Measurements from ENCODE around the gene FAIM2. TPM values are rescaled to one million over a fixed set of nuclear protein-coding genes. Genes with fewer than 3 reads are reported as not detected.
"Not testable (repeated sequence)": the region's sequence is repeated elsewhere in the genome, so short reads cannot be mapped to it uniquely, and the experiment has no call there.

FAIM2 gene
- total RNA-seq, 1 experiment from 2014 or later = not detected

GRCh38 chr12:49891476-49891875 is 12.2 kb downstream of the FAIM2 start:
- DNase-seq (ENCODE audit: low read depth, low spot score) = no peak
- in situ Hi-C loops (cut with HindIII; ENCODE audit: low pct_unique_long_range_greater_than_20kb, low sequenced_read_pairs) = no loop called here

- DNase-seq (ENCODE audit: low read depth, low spot score) = no peak
- in situ Hi-C loops (cut with HindIII; ENCODE audit: low pct_unique_long_range_greater_than_20kb, low sequenced_read_pairs) = no loop called here
Observed at GRCh38 chr12:49891012-49891411, 12.7 kb downstream of the FAIM2 start.

DNA sequence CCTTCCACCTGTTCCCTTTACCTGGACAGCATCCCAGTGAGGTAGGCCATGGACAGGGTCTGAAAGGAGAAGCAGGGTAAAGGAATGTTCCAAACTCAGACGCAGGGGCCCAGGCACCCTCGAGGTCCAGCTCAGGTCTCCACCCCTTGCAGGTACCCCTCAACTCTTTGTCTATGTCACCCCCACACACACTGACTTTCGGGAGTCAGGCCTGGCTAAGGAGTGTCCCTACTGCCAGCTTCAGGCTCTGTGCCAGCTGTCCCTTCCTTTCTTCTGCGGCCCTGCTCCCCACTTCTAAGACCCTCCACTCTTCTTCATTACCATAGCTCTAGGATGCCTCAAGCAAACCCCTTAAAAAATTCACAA is 13.6 kb downstream of the FAIM2 start:
- in situ Hi-C loops (cut with HindIII; ENCODE audit: low pct_unique_long_range_greater_than_20kb, low sequenced_read_pairs) = no loop called here
- DNase-seq (ENCODE audit: low read depth, low spot score) = no peak

- no peak for DNase-seq (ENCODE audit: low read depth, low spot score)
- in situ Hi-C loops (cut with HindIII; ENCODE audit: low pct_unique_long_range_greater_than_20kb, low sequenced_read_pairs) = no loop called here
Observed at GRCh38 chr12:49889361-49890095, 14.2 kb downstream of the FAIM2 start.

- in situ Hi-C loops (cut with HindIII; ENCODE audit: low pct_unique_long_range_greater_than_20kb, low sequenced_read_pairs) = no loop called here
Observed at GRCh38 chr12:49888461-49889151, 15.1 kb downstream of the FAIM2 start.

GRCh38 chr12:49887536-49888401 is 15.9 kb downstream of the FAIM2 start:
- no peak for DNase-seq (ENCODE audit: low read depth, low spot score)
- in situ Hi-C loops (cut with HindIII; ENCODE audit: low pct_unique_long_range_greater_than_20kb, low sequenced_read_pairs) = no loop called here

More at GRCh38 chr12:49888461-49889151, 15.1 kb downstream of the FAIM2 start:
- no peak for DNase-seq (ENCODE audit: low read depth, low spot score)

GRCh38 chr12:49887091-49887490 is 16.6 kb downstream of the FAIM2 start:
- DNase-seq (ENCODE audit: low read depth, low spot score) = no peak
- in situ Hi-C loops (cut with HindIII; ENCODE audit: low pct_unique_long_range_greater_than_20kb, low sequenced_read_pairs) = no loop called here

DNA sequence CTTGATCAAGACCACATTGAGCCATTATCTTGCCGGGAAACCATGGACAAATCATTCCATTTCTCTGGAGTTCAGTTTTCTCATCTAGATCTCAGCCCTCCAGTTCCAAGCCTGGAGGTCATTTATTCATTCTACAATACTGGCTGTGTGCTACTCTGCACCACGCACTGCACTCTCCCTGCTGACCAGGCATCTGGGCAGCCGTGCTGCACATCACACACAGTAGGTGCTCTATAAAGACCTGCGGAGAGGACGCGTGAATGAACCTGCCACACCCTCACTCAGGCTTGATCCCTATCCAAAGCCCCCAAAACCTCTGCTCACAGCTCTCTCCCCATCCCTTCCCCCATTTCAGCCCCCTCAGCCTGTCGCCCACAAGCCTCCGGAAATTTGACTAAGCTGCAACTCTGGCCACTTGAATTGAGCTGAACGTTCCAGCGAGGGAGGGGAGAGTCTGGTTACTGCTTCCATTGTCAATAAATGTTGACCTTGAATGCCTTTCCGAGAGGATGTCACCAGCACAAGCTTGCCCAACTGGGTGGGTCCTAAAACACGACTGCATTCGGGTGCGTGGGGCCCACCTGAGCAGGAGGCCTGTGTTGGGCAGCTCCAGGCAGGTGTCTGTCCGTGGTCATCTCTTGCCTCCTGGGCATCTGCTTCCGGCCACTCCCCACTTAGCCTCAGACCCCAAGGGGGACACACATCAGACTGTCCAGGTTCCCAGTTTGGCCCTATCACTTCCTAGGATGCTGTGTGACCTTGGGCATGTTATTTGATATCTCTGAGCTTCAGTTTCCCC is 17.8 kb downstream of the FAIM2 start:
- no peak for DNase-seq (ENCODE audit: low read depth, low spot score)
- in situ Hi-C loops (cut with HindIII; ENCODE audit: low pct_unique_long_range_greater_than_20kb, low sequenced_read_pairs) = no loop called here

DNA sequence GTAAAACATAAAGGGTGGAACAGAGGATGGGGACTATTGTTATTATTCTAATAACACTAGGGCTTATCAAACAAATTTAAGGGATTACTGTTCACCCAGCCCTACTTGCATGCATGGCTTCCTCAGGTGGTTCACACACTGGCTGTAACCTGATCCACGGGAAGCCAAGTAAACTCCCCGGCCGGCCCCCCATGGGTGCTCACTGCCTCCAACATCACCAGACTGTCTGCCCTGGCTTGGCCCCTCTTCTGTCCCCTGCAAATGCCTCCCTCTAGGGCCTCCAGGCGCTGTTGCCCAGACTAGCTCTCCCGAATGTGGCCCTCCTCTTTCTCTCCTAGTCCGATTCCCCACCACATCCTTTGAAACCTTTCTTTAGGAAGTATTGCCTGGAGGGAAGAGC is 18.6 kb downstream of the FAIM2 start:
- in situ Hi-C loops (cut with HindIII; ENCODE audit: low pct_unique_long_range_greater_than_20kb, low sequenced_read_pairs) = no loop called here
- DNase-seq (ENCODE audit: low read depth, low spot score) = no peak

DNA sequence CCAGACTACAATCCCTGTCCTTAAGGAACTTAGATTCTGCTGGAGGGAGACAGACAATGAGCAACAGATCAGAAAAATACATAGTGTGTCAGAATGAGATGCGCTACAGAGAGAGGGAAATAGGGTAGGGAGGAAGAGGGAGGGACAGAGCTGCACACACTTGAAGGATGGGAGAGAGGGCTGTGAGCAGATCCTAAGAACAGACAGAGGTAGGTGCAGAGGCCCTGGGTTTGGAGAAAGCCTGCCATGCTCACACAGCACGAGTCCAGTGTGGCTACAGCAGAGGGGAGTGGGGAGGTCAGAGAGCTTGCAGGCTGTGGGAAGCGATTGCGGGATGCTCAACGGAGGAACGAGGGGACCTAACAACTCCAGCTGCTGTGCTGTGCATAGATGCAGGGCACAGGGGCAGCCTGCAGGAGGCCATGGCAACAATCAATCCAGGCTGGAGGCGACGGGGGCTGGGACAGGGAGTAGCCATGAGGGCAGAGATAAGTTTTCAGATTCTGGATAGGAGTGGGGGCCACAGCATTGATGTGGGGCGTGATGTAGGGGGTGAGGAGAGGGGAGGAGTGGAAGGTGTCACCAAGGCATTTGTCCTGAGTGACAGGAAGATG is 20.7 kb downstream of the FAIM2 start:
- in situ Hi-C loops (cut with HindIII; ENCODE audit: low pct_unique_long_range_greater_than_20kb, low sequenced_read_pairs) = no loop called here
- DNase-seq (ENCODE audit: low read depth, low spot score) = no peak

DNA sequence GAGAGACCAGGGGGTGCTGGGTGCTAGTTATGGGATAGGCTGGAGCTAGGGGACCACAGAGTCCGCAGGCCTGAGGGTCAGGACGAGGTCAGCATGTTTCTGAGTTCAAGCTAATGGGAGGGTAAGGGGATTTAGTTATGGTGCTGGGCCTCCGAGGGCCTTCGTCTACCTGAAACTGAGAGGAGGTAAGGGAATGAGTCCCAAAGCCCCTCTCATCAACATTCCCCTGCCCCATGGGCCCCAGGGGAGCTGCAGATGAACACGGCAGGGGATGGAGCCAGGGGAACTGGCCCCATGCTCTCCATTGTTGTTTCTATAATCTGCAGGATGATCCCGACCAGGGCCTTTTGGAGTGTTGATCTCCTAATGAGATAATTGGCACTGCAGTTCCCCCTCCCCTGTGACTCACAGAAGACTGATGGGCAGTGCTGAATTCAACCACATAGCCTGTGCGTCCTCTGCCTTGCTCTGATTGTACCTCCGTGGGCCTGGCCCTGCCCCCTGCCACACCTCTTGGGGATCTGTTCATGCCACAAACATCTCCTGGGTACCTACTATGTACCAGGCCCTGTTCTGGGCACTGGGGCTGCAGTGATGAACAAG is 21.4 kb downstream of the FAIM2 start:
- in situ Hi-C loops (cut with HindIII; ENCODE audit: low pct_unique_long_range_greater_than_20kb, low sequenced_read_pairs) = no loop called here

DNA sequence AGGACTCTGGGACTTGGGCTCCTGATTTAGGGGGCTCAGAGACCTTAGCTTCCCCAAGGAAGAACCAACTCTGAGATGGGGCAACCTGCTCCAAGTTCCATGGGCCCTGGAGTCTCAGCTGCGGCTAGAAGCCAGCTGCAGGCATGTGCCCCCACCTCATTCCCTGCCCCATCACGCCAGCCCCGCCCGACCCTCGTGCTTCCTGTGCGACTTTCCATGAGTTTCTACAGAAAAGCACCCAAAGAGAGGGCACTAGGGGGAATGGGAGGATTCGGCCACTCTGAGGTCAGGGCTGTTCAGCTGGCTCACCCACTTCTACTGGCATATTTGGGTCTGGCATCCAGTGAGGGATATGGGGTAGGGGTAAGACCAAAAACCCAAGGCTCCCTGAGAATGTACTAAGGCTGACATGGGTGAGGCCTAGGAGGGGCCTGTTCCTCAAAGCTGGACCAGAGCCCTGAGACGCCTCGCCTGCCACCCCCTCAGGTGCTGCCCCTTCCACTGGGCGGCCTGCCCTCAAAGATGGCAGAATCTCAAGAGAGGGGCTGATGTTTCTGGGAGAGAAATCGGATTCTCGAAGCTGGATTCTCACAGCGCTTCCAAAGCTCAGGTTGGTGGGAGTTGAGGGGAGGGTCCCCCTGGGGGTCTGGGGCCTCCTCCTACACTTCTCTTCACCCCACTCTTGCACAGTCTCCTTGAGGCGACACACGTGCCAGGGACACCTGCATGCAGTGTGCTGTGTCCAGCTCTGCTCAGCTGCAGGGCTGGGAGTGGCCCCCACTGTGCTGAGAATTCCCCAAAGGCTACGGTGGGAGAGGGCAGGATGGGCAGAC is 22.1 kb downstream of the FAIM2 start:
- in situ Hi-C loops (cut with HindIII; ENCODE audit: low pct_unique_long_range_greater_than_20kb, low sequenced_read_pairs) = no loop called here
- DNase-seq (ENCODE audit: low read depth, low spot score) = no peak

More for the DNA sequence above, 21.4 kb downstream of the FAIM2 start:
- no peak for DNase-seq (ENCODE audit: low read depth, low spot score)

DNA sequence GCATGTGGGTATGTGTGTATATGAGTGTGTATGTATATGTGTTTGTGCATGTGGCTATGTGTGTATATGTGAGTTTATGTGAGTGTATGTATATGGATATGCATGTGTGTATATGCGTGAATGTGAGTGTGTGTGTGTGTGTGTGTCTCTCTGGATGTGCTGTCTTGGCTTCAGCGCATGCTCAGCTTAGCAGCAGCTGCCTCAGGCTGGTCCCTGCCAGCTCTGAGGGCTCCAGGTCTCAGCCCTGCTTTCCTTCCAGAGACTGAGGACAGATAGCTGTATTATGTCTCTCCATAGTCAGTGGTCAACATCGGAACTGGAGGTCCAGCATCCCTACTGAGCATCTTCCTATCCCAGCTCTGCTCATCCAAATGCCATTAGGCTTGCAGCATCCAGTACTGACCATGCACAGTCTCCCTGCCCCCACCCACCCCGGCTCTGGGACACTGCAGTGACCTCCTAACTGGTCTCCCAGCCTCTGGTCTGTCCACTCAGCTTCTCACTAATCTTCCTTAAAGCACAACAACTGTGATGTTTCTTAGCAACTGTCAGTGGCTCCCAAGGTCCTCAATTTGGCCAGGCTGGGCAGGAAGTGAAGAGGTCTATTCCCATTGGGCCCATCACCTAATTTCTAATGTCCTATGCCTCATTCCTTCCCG is 22.8 kb downstream of the FAIM2 start:
- in situ Hi-C loops (cut with HindIII; ENCODE audit: low pct_unique_long_range_greater_than_20kb, low sequenced_read_pairs) = no loop called here

DNA sequence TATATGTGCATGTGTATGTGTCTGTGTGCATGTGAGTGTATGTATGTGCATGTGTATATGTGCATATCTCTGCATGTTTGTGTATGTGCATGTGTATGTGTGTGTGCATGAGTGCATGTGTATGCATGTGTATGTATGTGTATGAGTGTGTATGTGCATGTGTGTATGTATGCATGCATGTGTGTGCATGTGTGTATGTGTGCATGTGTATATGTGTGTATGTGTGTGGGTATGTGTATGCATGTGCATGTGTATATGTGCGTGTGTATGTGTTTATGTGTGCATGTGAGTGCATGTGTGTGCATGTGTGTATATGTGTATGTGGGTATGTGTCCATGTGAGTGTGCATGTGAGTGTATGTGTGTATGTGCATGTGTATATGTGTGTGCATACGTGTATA is 24.6 kb downstream of the FAIM2 start:
- DNase-seq (ENCODE audit: low read depth, low spot score); in situ Hi-C loops (cut with HindIII; ENCODE audit: low pct_unique_long_range_greater_than_20kb, low sequenced_read_pairs): not testable (repeated sequence)

More for the DNA sequence above, 22.8 kb downstream of the FAIM2 start:
- DNase-seq (ENCODE audit: low read depth, low spot score) = no peak

DNA sequence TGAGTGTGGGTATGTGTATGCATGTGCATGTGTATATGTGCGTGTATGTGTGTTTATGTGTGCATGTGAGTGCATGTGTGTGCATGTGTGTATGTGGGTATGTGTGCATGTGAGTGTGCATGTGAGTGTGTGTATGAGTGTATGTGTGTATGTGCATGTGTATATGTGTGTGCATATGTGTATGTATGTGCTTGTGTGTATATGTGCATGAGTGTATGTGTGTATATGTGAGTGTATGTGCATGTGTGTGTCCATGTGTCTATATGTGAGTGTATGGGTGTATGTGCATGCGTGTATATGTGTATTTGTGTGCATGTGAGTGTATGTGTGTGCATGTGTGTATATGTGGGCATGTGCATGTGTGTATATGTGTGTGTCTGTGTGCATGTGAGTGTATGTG is 25.7 kb downstream of the FAIM2 start:
- in situ Hi-C loops (cut with HindIII; ENCODE audit: low pct_unique_long_range_greater_than_20kb, low sequenced_read_pairs) = no loop called here
- no peak for DNase-seq (ENCODE audit: low read depth, low spot score)

- in situ Hi-C loops (cut with HindIII; ENCODE audit: low pct_unique_long_range_greater_than_20kb, low sequenced_read_pairs) = no loop called here
- DNase-seq (ENCODE audit: low read depth, low spot score) = no peak
Observed at GRCh38 chr12:49877066-49877465, 26.6 kb downstream of the FAIM2 start.

Data from SK-MEL-5 (cell line).